ENCODE data around the gene RNPEPL1.

- no peak for TF ChIP-seq EZH2 (IDR thresholded peaks at IDR 0.05; ENCODE audit: insufficient read depth, poor library complexity, severe bottlenecking)
- TF ChIP-seq EZH2phosphoT487 (IDR thresholded peaks at IDR 0.05; ENCODE audit: insufficient read depth, low read depth), result no peak
Observed at GRCh38 chr2:240563951-240564560, 4.2 kb upstream of the RNPEPL1 start.

Data from GM23248 (cell line).